PC-9 (cell line): Measurements from ENCODE around the gene C3orf80. TPM values are rescaled to one million over a fixed set of nuclear protein-coding genes. Genes with fewer than 3 reads are reported as not detected.
"Not testable (repeated sequence)": the region's sequence is repeated elsewhere in the genome, so short reads cannot be mapped to it uniquely, and the experiment has no call there.

Experiments
- BruUV-seq: library from RNA; stranded (reverse); fragments of 400-500 nt; replicated peaks from 2 replicates; lab custom pipeline; 2021; lab: Mats Ljungman, UMichigan
- CTCF ChIA-PET: fragments of 300-600 bp; sonication (Branson Sonifier 250); formaldehyde crosslinking; loops from one replicate; lab custom pipeline; 2022; ENCODE audit warnings: antibody characterized with exemption; lab: Charles Lee
- POLR2A ChIA-PET: fragments of 300-600 bp; sonication (Branson Sonifier 250); formaldehyde crosslinking; loops from one replicate; lab custom pipeline; 2022; ENCODE audit warnings: antibody characterized with exemption; ENCODE audit not compliant: unreplicated experiment; lab: Charles Lee
- DNase-seq, 2 experiments: peaks; one replicate each; pipeline versions ENCODE4 v3.0.0 to v3.0.0-alpha.2; 2015 to 2022; ENCODE audit warnings: mixed read lengths in 1 of 2
- H2AFZ ChIP-seq: fragments of 200-600 bp; sonication (generic); 2 replicates; pipeline ENCODE4 v1.8.1; 2017; ENCODE audit warnings: antibody characterized with exemption
- H3F3A ChIP-seq: fragments of 200-600 bp; sonication (generic); 2 replicates; pipeline ENCODE4 v1.8.1; 2017; ENCODE audit warnings: antibody characterized with exemption, mild to moderate bottlenecking, low read depth; ENCODE audit not compliant: insufficient read depth
- H3K27ac ChIP-seq: fragments of 200-600 bp; sonication (generic); 2 replicates; pipeline ENCODE4 v1.6.1; 2016; ENCODE audit warnings: mixed run types
- H3K27me3 ChIP-seq: fragments of 200-600 bp; sonication (generic); 2 replicates; pipeline ENCODE4 v1.6.1; 2016; ENCODE audit warnings: low read depth, mixed run types; ENCODE audit not compliant: insufficient read depth
- H3K36me3 ChIP-seq: fragments of 200-600 bp; sonication (generic); 2 replicates; pipeline ENCODE4 v1.6.1; 2016; ENCODE audit warnings: low read depth, mixed run types
- H3K4me1 ChIP-seq: fragments of 200-600 bp; sonication (generic); replicated peaks from 2 replicates; pipeline ENCODE4 v1.6.1; 2016; ENCODE audit warnings: mixed run types; ENCODE audit not compliant: insufficient read depth
- H3K4me2 ChIP-seq: fragments of 200-600 bp; sonication (generic); 2 replicates; pipeline ENCODE4 v1.6.1; 2017; ENCODE audit warnings: mixed run types
- H3K4me3 ChIP-seq: fragments of 200-600 bp; sonication (generic); 2 replicates; pipeline ENCODE4 v1.6.1; 2016; ENCODE audit warnings: mixed run types
- H3K79me2 ChIP-seq: fragments of 200-600 bp; sonication (generic); 2 replicates; pipeline ENCODE4 v1.6.1; 2017; ENCODE audit warnings: low read depth, mixed run types
- H3K9me2 ChIP-seq: fragments of 200-600 bp; sonication (generic); 2 replicates; pipeline ENCODE4 v1.8.1; 2017; ENCODE audit warnings: mild to moderate bottlenecking; ENCODE audit not compliant: insufficient read depth
- H3K9me3 ChIP-seq: fragments of 200-600 bp; sonication (generic); 2 replicates; pipeline ENCODE4 v1.8.1; 2016; ENCODE audit warnings: low read depth; ENCODE audit not compliant: insufficient read depth
- H4K20me1 ChIP-seq: fragments of 200-600 bp; sonication (generic); 2 replicates; pipeline ENCODE4 v1.8.1; 2017; ENCODE audit not compliant: insufficient read depth
- CTCF ChIP-seq: fragments of 200-600 bp; sonication (generic); conservative IDR thresholded peaks from 2 replicates; pipeline ENCODE4 v1.6.1; 2017; ENCODE audit warnings: mixed run types, antibody characterized with exemption, mild to moderate bottlenecking, moderate library complexity
- EZH2 ChIP-seq: fragments of 200-600 bp; sonication (generic); IDR thresholded peaks from 2 replicates; pipeline ENCODE4 v1.8.0; 2017; ENCODE audit warnings: antibody characterized with exemption, low read depth
- intact Hi-C: fragments of 100-400 bp; cut with micrococcal nuclease; formaldehyde crosslinking; loops from one replicate; pipeline ENCODE4 v1.10.0; 2022; ENCODE audit not compliant: unreplicated experiment
- total RNA-seq: library from RNA; stranded (reverse); gene quantifications from 2 replicates; pipeline ENCODE4 v1.2.3, GENCODE V29; 2021

C3orf80 gene
- total RNA-seq, 1 experiment from 2014 or later, result not detected

GRCh38 chr3:160200353-160200752, 24.9 kb upstream of the C3orf80 start:
- Histone ChIP-seq H3K27me3 (no peaks in the 10 kb centered on the region), H3F3A (no peaks in the 10 kb centered on the region), H3K4me3 (no peak overlapping the region), H3K9me3 (no peaks in the 10 kb centered on the region), H3K36me3 (no peaks in the 10 kb centered on the region), H2AFZ (no peak overlapping the region), H3K9me2 (no peaks in the 10 kb centered on the region), H3K27ac (no peak overlapping the region), H4K20me1 (no peaks in the 10 kb centered on the region), H3K4me2 (no peak overlapping the region), H3K4me1 (no peaks in the 10 kb centered on the region), H3K79me2 (no peaks in the 10 kb centered on the region)
- TF ChIP-seq CTCF (no peak), EZH2 (no peak)
- ChIA-PET CTCF (no interaction called here), POLR2A (no interaction called here)
- BruUV-seq, result no TSS peak
- intact Hi-C loops, result no loop called here
- no peak for DNase-seq

DNA sequence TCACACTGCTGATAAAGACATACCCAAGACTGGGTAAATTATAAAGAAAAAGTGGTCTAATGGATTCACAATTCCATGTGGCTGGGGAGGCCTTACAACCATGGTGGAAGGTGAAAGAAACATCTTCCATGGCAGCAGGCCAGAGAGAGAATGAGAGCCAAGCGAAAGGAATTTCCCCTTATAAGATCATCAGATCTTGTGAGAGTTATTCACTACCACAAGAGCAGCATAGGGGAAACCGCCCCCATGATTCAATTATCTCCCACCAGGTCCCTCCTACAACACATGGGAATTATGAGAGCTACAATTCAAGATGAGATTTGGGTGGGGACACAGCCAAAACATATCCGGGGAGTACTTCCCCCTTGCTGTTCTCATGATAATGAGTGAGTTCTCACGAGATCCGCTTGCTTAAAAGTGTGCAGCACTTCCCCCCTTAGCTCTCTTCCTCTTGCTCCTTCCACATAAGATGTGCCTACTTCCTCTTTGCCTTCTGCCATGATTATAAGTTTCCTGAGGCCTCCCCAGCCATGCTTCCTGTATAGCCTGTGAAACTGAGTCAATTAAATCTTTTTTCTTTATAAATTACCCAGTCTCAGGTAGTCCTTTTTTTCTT, 20.7 kb upstream of the C3orf80 start:
- BruUV-seq, H3K27me3 ChIP-seq, H3K36me3 ChIP-seq, DNase-seq, H3K9me3 ChIP-seq, H2AFZ ChIP-seq, H3K27ac ChIP-seq, H3F3A ChIP-seq, H3K4me3 ChIP-seq, H3K4me1 ChIP-seq, H4K20me1 ChIP-seq, CTCF ChIA-PET, H3K79me2 ChIP-seq, intact Hi-C loops, H3K9me2 ChIP-seq, H3K4me2 ChIP-seq: not testable (repeated sequence)
- POLR2A ChIA-PET, result interaction anchor here (0.7 kb wide), 1 partner anchor 33 kb away, joined by 3 read pairs; no protein-coding TSS in a partner anchor

GRCh38 chr3:160205606-160206005, 19.6 kb upstream of the C3orf80 start:
- intact Hi-C loops, result no loop called here
- no TSS peak for BruUV-seq
- H3K4me2 ChIP-seq, result no peak overlapping the region
- H3K27me3 ChIP-seq, result no peaks in the 10 kb centered on the region
- TF ChIP-seq EZH2, result no peak
- TF ChIP-seq CTCF, result no peak
- H3K4me3 ChIP-seq, result no peak overlapping the region
- no peaks in the 10 kb centered on the region for H3F3A ChIP-seq
- no peak overlapping the region for H3K27ac ChIP-seq
- no peaks in the 10 kb centered on the region for H3K36me3 ChIP-seq
- H3K4me1 ChIP-seq, result no peaks in the 10 kb centered on the region
- no peak for DNase-seq
- no peaks in the 10 kb centered on the region for H3K9me3 ChIP-seq
- no peak overlapping the region for H2AFZ ChIP-seq
- H3K9me2 ChIP-seq, result no peaks in the 10 kb centered on the region; the same call in 1 of the 2 replicates
- H4K20me1 ChIP-seq, result no peaks in the 10 kb centered on the region
- no peaks in the 10 kb centered on the region for H3K79me2 ChIP-seq
- ChIA-PET POLR2A (no interaction called here), CTCF (no interaction called here)

DNA sequence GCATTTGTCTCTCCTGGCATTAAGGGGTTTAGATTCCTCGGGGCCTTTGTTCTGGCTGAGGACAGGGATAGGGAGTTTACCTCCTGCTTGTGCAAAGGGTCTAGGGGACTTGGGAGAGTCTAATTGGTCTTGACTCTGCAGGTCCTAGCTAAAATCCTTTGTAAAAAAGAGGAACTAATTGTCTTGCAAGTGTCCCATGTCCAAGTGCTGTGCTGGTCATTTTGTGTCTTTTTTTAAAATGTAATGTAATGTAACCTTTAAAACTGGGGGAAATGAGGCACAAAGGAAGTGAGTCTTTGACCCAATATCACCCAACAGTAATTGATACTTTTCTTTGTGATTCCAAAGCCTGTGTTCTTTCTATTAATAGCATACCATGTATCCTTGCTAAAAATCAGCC, 14.9 kb upstream of the C3orf80 start:
- CTCF ChIA-PET, result no interaction called here
- Histone ChIP-seq H3K9me3 (no peaks in the 10 kb centered on the region), H3K4me3 (no peak overlapping the region), H4K20me1 (no peaks in the 10 kb centered on the region), H3K4me1 (no peaks in the 10 kb centered on the region), H3K79me2 (no peaks in the 10 kb centered on the region), H2AFZ (no peak overlapping the region), H3K4me2 (no peak overlapping the region), H3F3A (no peaks in the 10 kb centered on the region), H3K27ac (no peak overlapping the region), H3K36me3 (no peaks in the 10 kb centered on the region), H3K27me3 (no peaks in the 10 kb centered on the region), H3K9me2 (peaks cover 5% of the 10 kb centered on the region; the same call in 1 of the 2 replicates)
- TF ChIP-seq EZH2 (no peak), CTCF (no peak)
- POLR2A ChIA-PET, result no interaction called here
- no TSS peak for BruUV-seq
- DNase-seq, result no peak
- intact Hi-C loops, result no loop called here
